Caco-2 (cell line): ENCODE results near the gene NRL. TPM values are rescaled to one million over a fixed set of nuclear protein-coding genes. Genes with fewer than 3 reads are reported as not detected.

Source experiments
- BruUV-seq: library from RNA; stranded (reverse); fragments of 400-500 nt; replicated peaks from 2 replicates; lab custom pipeline; 2021; lab: Mats Ljungman, UMichigan
- CTCF ChIA-PET: fragments of 300-600 bp; sonication (Branson Sonifier 250); formaldehyde crosslinking; loops from one replicate; lab custom pipeline; 2022; ENCODE audit warnings: antibody characterized with exemption; lab: Charles Lee
- POLR2A ChIA-PET: fragments of 300-600 bp; sonication (Branson Sonifier 250); formaldehyde crosslinking; loops from one replicate; lab custom pipeline; 2022; ENCODE audit warnings: antibody characterized with exemption; lab: Charles Lee
- DNase-seq, 2 experiments: peaks; one replicate each; pipeline versions ENCODE4 v3.0.0 to v3.0.0-alpha.2; 2020 to 2022
- H3K27me3 ChIP-seq: replicated peaks from 2 replicates; pipeline ENCODE4 v1.6.0; 2011; ENCODE audit warnings: low read length; ENCODE audit not compliant: control insufficient read depth, insufficient read depth
- H3K36me3 ChIP-seq: 2 replicates; pipeline ENCODE4 v1.5.1; 2011; ENCODE audit warnings: low read length; ENCODE audit not compliant: control insufficient read depth, insufficient read depth
- H3K4me1 ChIP-seq: fragments of 250-450 bp; sonication (Bioruptor Pico); 2 replicates; pipeline ENCODE4 v1.5.1; 2020; ENCODE audit warnings: mild to moderate bottlenecking
- H3K4me3 ChIP-seq: 2 replicates; pipeline ENCODE4 v1.5.1; 2011; ENCODE audit warnings: low read depth, mild to moderate bottlenecking, control low read depth, low read length
- H3K9me3 ChIP-seq: fragments of 250-450 bp; sonication (Bioruptor Pico); 2 replicates; pipeline ENCODE4 v1.5.1; 2020; ENCODE audit warnings: mild to moderate bottlenecking, moderate library complexity
- H3K27ac Mint-ChIP-seq: one replicate; pipeline ENCODE4 v1.8.0; 2022; ENCODE audit warnings: mixed read lengths; ENCODE audit not compliant: unreplicated experiment
- H3K27me3 Mint-ChIP-seq: one replicate; pipeline ENCODE4 v1.8.0; 2022; ENCODE audit warnings: mixed read lengths; ENCODE audit not compliant: insufficient read depth, unreplicated experiment
- H3K36me3 Mint-ChIP-seq: one replicate; pipeline ENCODE4 v1.8.0; 2022; ENCODE audit warnings: mild to moderate bottlenecking, mixed read lengths; ENCODE audit not compliant: insufficient read depth, unreplicated experiment
- H3K4me1 Mint-ChIP-seq: one replicate; pipeline ENCODE4 v1.8.0; 2022; ENCODE audit warnings: low read depth, mixed read lengths; ENCODE audit not compliant: unreplicated experiment
- H3K4me3 Mint-ChIP-seq: one replicate; pipeline ENCODE4 v1.8.0; 2022; ENCODE audit warnings: mild to moderate bottlenecking, moderate library complexity, mixed read lengths; ENCODE audit not compliant: unreplicated experiment
- H3K9me3 Mint-ChIP-seq: one replicate; pipeline ENCODE4 v1.8.0; 2022; ENCODE audit warnings: mixed read lengths; ENCODE audit not compliant: unreplicated experiment
- CTCF ChIP-seq, 2 experiments: fragments of 200-600 bp in 1 of 2; IDR thresholded peaks; 1 replicate in 1 of 2; 2 replicates in 1 of 2; pipeline versions ENCODE4 v1.5.1 to v1.8.0; 2011 to 2022; ENCODE audit warnings: antibody characterized with exemption in 1 of 2, control low read depth in 1 of 2, inconsistent platforms in 1 of 2, low read depth in 1 of 2, low read length in 1 of 2, mild to moderate bottlenecking in 1 of 2, moderate library complexity in 1 of 2; ENCODE audit not compliant: insufficient read depth in 1 of 2, severe bottlenecking in 1 of 2, unreplicated experiment in 1 of 2
- intact Hi-C: fragments of 100-400 bp; cut with micrococcal nuclease; formaldehyde crosslinking; loops from one replicate; pipeline ENCODE4 v1.10.0; 2022; ENCODE audit not compliant: unreplicated experiment
- total RNA-seq: library from RNA; stranded (reverse); gene quantifications from 2 replicates; pipeline ENCODE4 v1.2.3, GENCODE V29; 2022

NRL gene
- total RNA-seq, 1 experiment from 2014 or later, result 2.1 TPM

GRCh38 chr14:24075485-24076301 lies 39.1 kb downstream of the NRL start:
- peaks cover 5% of the 10 kb centered on the region for H3K36me3 Mint-ChIP-seq
- ChIA-PET POLR2A (no interaction called here), CTCF (interaction anchor here (0.5 kb wide), 1 partner anchor 31 kb away, joined by 5 read pairs; no protein-coding TSS in a partner anchor)
- intact Hi-C loops, result no loop called here
- no peak for DNase-seq
- Histone ChIP-seq H3K36me3 (no peaks in the 10 kb centered on the region), H3K4me1 (peaks cover 3% of the 10 kb centered on the region; the same call in 1 of the 2 replicates), H3K4me3 (no peak overlapping the region), H3K9me3 (no peaks in the 10 kb centered on the region), H3K27me3 (no peaks in the 10 kb centered on the region; the same call in 1 of the 2 replicates)
- no peak overlapping the region for H3K27ac Mint-ChIP-seq
- no peak overlapping the region for H3K4me3 Mint-ChIP-seq
- no peaks in the 10 kb centered on the region for H3K27me3 Mint-ChIP-seq
- no peaks in the 10 kb centered on the region for H3K9me3 Mint-ChIP-seq
- no TSS peak for BruUV-seq
- H3K4me1 Mint-ChIP-seq, result peaks cover 9% of the 10 kb centered on the region
- no peak for TF ChIP-seq CTCF (IDR thresholded peaks at IDR 0.05; ENCODE audit: insufficient read depth in 1 of 2, low read depth in 1 of 2, low read length in 1 of 2, severe bottlenecking in 1 of 2, unreplicated experiment in 1 of 2)

- Mint-ChIP-seq H3K27me3 (no peaks in the 10 kb centered on the region), H3K4me3 (no peak overlapping the region), H3K36me3 (no peaks in the 10 kb centered on the region), H3K4me1 (peaks cover 9% of the 10 kb centered on the region), H3K9me3 (no peaks in the 10 kb centered on the region), H3K27ac (no peak overlapping the region)
- ChIA-PET CTCF (interaction anchor here (0.5 to 1.2 kb wide), 3 partner anchors 16 to 30 kb away, joined by 3 to 5 read pairs (median 4); no protein-coding TSS in a partner anchor), POLR2A (interaction anchor here (0.5 kb wide), 1 partner anchor 168 kb away, joined by 3 read pairs; the partner anchor contains the start of gene TINF2)
- TF ChIP-seq CTCF (IDR thresholded peaks at IDR 0.05; ENCODE audit: insufficient read depth in 1 of 2, low read depth in 1 of 2, low read length in 1 of 2, severe bottlenecking in 1 of 2, unreplicated experiment in 1 of 2), result no peak
- BruUV-seq, result no TSS peak
- no peak for DNase-seq
- Histone ChIP-seq H3K9me3 (no peaks in the 10 kb centered on the region), H3K4me1 (no peaks in the 10 kb centered on the region; the same call in 1 of the 2 replicates), H3K4me3 (no peak overlapping the region), H3K27me3 (no peaks in the 10 kb centered on the region; the same call in 1 of the 2 replicates), H3K36me3 (no peaks in the 10 kb centered on the region)
- intact Hi-C loops, result no loop called here
Measured at GRCh38 chr14:24074625-24075484, 39.9 kb downstream of the NRL start.
